KMS-11 (cell line): ENCODE data around the gene RAB44.

Experiments used
- H2AFZ ChIP-seq: fragments of 200-600 bp; sonication (generic); 2 replicates; pipeline ENCODE4 v1.6.1; 2016; ENCODE audit warnings: antibody characterized with exemption, mixed run types, low read depth
- H3K27ac ChIP-seq: fragments of 200-600 bp; sonication (generic); 2 replicates; pipeline ENCODE4 v1.6.1; 2016; ENCODE audit warnings: mild to moderate bottlenecking, mixed run types
- H3K27me3 ChIP-seq: fragments of 200-600 bp; sonication (generic); 2 replicates; pipeline ENCODE4 v1.6.1; 2017; ENCODE audit warnings: mild to moderate bottlenecking, low read depth, mixed run types, moderate library complexity; ENCODE audit not compliant: insufficient read depth
- H3K36me3 ChIP-seq: fragments of 200-600 bp; sonication (generic); 2 replicates; pipeline ENCODE4 v1.6.1; 2017; ENCODE audit warnings: mild to moderate bottlenecking, mixed run types; ENCODE audit not compliant: insufficient read depth
- H3K4me1 ChIP-seq: fragments of 200-600 bp; sonication (generic); 2 replicates; pipeline ENCODE4 v1.6.1; 2016; ENCODE audit warnings: mild to moderate bottlenecking, low read depth, mixed run types; ENCODE audit not compliant: poor library complexity, severe bottlenecking
- H3K4me2 ChIP-seq: fragments of 200-600 bp; sonication (generic); 2 replicates; pipeline ENCODE4 v1.7.0; 2016; ENCODE audit warnings: mild to moderate bottlenecking, mixed run types
- H3K4me3 ChIP-seq: fragments of 200-600 bp; sonication (generic); IDR thresholded peaks from 2 replicates; pipeline ENCODE4 v1.6.1; 2017; ENCODE audit warnings: low read depth, low read length, mixed read lengths; ENCODE audit not compliant: insufficient read depth
- H3K79me2 ChIP-seq: fragments of 200-600 bp; sonication (generic); 2 replicates; pipeline ENCODE4 v1.6.1; 2016; ENCODE audit warnings: low read depth, mixed run types; ENCODE audit not compliant: insufficient read depth
- H3K9ac ChIP-seq: fragments of 200-600 bp; sonication (generic); 2 replicates; pipeline ENCODE4 v1.6.1; 2016; ENCODE audit warnings: mild to moderate bottlenecking, mixed run types
- H4K20me1 ChIP-seq: fragments of 200-600 bp; sonication (generic); 2 replicates; pipeline ENCODE4 v1.6.1; 2016; ENCODE audit warnings: mild to moderate bottlenecking, mixed run types; ENCODE audit not compliant: insufficient read depth
- TF ChIP-seq, protein P1 (sequence below): fragments of 200-600 bp; sonication (generic); conservative IDR thresholded peaks from 2 replicates; pipeline ENCODE4 v1.6.1; 2017; ENCODE audit warnings: low read depth, mild to moderate bottlenecking, antibody characterized with exemption, low read length, moderate library complexity, mixed read lengths

Gene RAB44

DNA sequence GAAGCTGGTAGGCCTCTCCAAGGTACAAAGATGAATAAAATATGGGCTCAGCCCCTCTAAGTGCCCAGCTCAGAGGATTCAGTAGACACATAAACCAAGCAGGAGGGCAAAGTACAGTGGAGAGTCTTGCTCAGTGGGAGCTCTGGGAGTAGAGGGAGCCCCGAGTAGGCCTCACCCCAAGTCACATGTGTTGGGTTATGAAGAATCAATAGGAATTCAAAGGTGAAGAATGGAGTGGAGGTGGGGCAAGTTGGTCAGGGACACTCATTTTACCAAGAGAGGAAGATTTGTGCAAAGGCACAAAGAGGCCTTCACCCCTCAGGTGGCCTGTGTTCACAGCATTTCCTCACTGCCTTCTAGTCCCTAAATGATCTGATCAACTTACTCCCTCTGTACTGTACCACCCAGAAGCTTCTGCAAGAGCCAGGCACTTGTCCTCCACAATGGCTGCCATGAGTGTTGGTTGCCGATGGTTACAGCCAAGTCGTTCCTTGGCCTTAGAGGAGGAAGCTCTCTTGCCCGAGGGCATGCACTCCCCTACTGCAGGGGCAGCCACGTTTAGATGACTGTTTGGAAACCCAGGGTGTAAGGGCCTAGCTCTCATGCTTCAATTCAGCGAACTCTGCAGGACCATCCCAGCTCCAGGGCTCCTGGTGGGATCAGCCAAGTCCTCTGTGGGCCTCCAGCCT, 25.8 kb upstream of the RAB44 start:
- peaks cover 7% of the 10 kb centered on the region; the same call in 1 of the 2 replicates for H3K27me3 ChIP-seq

DNA sequence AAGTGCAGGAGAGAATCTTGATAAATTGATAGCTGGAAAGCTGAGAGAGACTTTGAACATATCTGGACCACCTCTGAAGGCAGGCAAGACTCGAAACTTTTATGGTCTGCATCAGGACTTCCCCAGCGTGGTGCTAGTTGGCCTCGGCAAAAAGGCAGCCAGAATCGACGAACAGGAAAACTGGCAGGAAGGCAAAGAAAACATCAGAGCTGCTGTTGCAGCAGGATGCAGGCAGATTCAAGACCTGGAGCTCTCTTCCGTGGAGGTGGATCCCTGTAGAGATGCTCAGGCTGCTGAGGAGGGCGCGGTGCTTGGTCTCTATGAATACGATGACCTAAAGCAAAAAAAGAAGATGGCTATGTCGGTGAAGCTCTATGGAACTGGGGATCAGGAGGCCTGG, 23.7 kb upstream of the RAB44 start:
- Histone ChIP-seq H3K4me3 (no peak overlapping the region), H3K27me3 (peaks cover 24% of the 10 kb centered on the region), H2AFZ (no peak overlapping the region), H3K4me1 (no peaks in the 10 kb centered on the region), H3K4me2 (no peak overlapping the region), H3K27ac (no peak overlapping the region), H3K36me3 (no peaks in the 10 kb centered on the region), H3K9ac (no peak overlapping the region), H4K20me1 (no peaks in the 10 kb centered on the region), H3K79me2 (no peaks in the 10 kb centered on the region)
- TF ChIP-seq, protein P1, sequence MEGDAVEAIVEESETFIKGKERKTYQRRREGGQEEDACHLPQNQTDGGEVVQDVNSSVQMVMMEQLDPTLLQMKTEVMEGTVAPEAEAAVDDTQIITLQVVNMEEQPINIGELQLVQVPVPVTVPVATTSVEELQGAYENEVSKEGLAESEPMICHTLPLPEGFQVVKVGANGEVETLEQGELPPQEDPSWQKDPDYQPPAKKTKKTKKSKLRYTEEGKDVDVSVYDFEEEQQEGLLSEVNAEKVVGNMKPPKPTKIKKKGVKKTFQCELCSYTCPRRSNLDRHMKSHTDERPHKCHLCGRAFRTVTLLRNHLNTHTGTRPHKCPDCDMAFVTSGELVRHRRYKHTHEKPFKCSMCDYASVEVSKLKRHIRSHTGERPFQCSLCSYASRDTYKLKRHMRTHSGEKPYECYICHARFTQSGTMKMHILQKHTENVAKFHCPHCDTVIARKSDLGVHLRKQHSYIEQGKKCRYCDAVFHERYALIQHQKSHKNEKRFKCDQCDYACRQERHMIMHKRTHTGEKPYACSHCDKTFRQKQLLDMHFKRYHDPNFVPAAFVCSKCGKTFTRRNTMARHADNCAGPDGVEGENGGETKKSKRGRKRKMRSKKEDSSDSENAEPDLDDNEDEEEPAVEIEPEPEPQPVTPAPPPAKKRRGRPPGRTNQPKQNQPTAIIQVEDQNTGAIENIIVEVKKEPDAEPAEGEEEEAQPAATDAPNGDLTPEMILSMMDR = no peak

More for the DNA sequence above, 25.8 kb upstream of the RAB44 start:
- Histone ChIP-seq H2AFZ (no peak overlapping the region), H3K4me2 (no peak overlapping the region), H3K4me1 (peaks cover 6% of the 10 kb centered on the region), H4K20me1 (no peaks in the 10 kb centered on the region), H3K4me3 (no peak overlapping the region), H3K36me3 (no peaks in the 10 kb centered on the region), H3K27ac (no peak overlapping the region), H3K79me2 (no peaks in the 10 kb centered on the region), H3K9ac (no peak overlapping the region)
- TF ChIP-seq, protein P1 = no peak

DNA sequence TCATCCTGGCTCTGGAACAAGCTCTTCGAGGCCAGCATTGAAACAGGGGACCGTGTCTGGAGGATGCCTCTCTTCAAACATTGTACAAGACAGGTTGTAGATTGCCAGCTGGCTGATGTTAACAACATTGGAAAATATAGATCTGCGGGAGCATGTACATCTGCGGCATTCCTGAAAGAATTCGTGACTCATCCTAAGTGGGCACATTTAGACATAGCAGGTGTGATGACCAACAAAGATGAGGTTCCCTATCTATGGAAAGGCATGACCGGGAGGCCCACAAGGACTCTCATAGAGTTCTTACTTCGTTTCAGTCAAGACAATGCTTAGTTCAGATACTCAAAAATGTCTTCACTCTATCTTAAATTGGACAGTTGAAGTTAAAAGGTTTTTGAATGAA, 22.7 kb upstream of the RAB44 start:
- H2AFZ ChIP-seq = no peak overlapping the region
- H3K9ac ChIP-seq = no peak overlapping the region
- TF ChIP-seq, protein P1 = no peak
- no peaks in the 10 kb centered on the region for H3K79me2 ChIP-seq
- H3K4me3 ChIP-seq = no peak overlapping the region
- no peak overlapping the region for H3K4me2 ChIP-seq
- H4K20me1 ChIP-seq = no peaks in the 10 kb centered on the region
- H3K4me1 ChIP-seq = no peaks in the 10 kb centered on the region
- H3K27me3 ChIP-seq = peaks cover 35% of the 10 kb centered on the region
- H3K36me3 ChIP-seq = no peaks in the 10 kb centered on the region
- H3K27ac ChIP-seq = no peak overlapping the region

DNA sequence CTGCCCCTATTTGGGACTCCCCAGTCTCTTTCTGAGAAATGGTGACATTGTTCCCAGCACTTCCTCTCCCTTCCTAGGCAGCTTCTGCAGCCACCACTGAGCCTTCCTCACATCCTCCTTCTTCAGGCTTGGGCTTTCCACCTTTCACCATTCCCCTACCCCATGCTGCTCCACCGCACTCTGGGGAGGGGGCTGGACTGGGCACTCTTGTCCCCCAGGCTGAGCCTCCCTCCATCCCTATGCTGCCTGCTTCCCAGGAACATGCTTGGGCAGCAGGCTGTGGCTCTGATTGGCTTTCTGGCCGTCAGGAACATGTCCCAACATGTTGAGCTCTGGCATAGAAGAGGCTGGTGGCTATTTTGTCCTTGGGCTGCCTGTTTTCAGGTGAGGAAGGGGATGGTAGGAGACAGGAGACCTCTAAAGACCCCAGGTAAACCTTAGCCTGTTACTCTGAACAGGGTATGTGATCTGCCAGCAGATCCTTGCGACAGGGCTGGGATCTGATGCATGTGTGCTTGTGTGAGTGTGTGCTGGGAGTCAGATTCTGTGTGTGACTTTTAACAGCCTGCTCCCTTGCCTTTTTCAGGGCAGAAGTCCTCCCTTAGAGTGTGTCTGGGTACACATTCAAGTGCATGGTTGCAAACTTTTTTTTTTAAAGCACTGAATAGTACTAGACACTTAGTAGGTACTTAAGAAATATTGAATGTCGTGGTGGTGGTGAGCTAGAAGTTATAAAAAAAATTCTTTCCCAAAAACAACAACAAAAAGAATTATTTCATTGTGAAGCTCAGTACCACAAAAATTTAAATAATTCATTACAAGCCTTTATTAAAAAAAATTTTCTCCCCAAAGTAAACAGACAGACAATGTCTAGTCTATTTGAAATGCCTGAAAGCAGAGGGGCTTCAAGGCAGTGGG, 21.2 kb upstream of the RAB44 start:
- no peaks in the 10 kb centered on the region for H4K20me1 ChIP-seq
- H3K27me3 ChIP-seq = peaks cover 46% of the 10 kb centered on the region
- H3K4me1 ChIP-seq = peaks cover 9% of the 10 kb centered on the region
- no peak overlapping the region for H2AFZ ChIP-seq
- H3K36me3 ChIP-seq = no peaks in the 10 kb centered on the region
- no peak overlapping the region for H3K4me3 ChIP-seq
- TF ChIP-seq, protein P1 = no peak
- H3K4me2 ChIP-seq = no peak overlapping the region
- H3K9ac ChIP-seq = no peak overlapping the region
- no peak overlapping the region for H3K27ac ChIP-seq
- H3K79me2 ChIP-seq = no peaks in the 10 kb centered on the region
